Smooth muscle cell of bladder (primary cell): ENCODE data around the gene PCDHGA3. TPM values are rescaled to one million over a fixed set of nuclear protein-coding genes. Genes with fewer than 3 reads are reported as not detected.

Experiments used
- total RNA-seq: library from RNA; depleted of rRNA; stranded (reverse); fragments of >200 nt; gene quantifications from 2 replicates; pipeline ENCODE4 v1.2.3, GENCODE V29; 2014

Gene PCDHGA3
- total RNA-seq, 1 donor from 2014 or later, result 0.85 TPM

Other genes starting within 250 kb of the PCDHGA3 start
- gene PCDHB2, start 249.2 kb upstream of the PCDHGA3 start, total RNA-seq, result 1.6 and 1.8 TPM in 2 replicates
- gene PCDHB3, start 243.4 kb upstream of the PCDHGA3 start, total RNA-seq, result 0.55 and 0.57 TPM in 2 replicates
- gene PCDHB4, start 222.0 kb upstream of the PCDHGA3 start, total RNA-seq, result 0.09 and 0.14 TPM in 2 replicates
- 0.57 and 1.4 TPM in 2 replicates for gene PCDHB5, start 208.6 kb upstream of the PCDHGA3 start, total RNA-seq
- under 0.01 and 0.09 TPM in 2 replicates for gene PCDHB6, start 193.8 kb upstream of the PCDHGA3 start, total RNA-seq
- 0.18 and 0.71 TPM in 2 replicates for gene PCDHB7, start 171.2 kb upstream of the PCDHGA3 start, total RNA-seq
- gene PCDHB8, start 166.0 kb upstream of the PCDHGA3 start, total RNA-seq, result 0.09 and 0.43 TPM in 2 replicates
- gene PCDHB16, start 161.4 kb upstream of the PCDHGA3 start, total RNA-seq, result 0.18 and 0.85 TPM in 2 replicates
- 0.09 and 0.14 TPM in 2 replicates for gene PCDHB9, start 156.7 kb upstream of the PCDHGA3 start, total RNA-seq
- 0.28 and 0.71 TPM in 2 replicates for gene PCDHB10, start 151.5 kb upstream of the PCDHGA3 start, total RNA-seq
- 0.18 and 0.28 TPM in 2 replicates for gene PCDHB11, start 144.2 kb upstream of the PCDHGA3 start, total RNA-seq
- 0.09 and 0.43 TPM in 2 replicates for gene PCDHB12, start 135.1 kb upstream of the PCDHGA3 start, total RNA-seq
- gene PCDHB13, start 129.9 kb upstream of the PCDHGA3 start, total RNA-seq, result 0.28 TPM in 2 replicates
- 0.46 and 0.85 TPM in 2 replicates for gene PCDHB14, start 120.5 kb upstream of the PCDHGA3 start, total RNA-seq
- gene PCDHB15, start 98.4 kb upstream of the PCDHGA3 start, total RNA-seq, result 0.46 and 0.71 TPM in 2 replicates
- 0.14 and 0.18 TPM in 2 replicates for gene SLC25A2, start 39.8 kb upstream of the PCDHGA3 start, total RNA-seq
- gene TAF7, start 23.0 kb upstream of the PCDHGA3 start, total RNA-seq, result 75.2 and 97.5 TPM in 2 replicates
- 1.1 TPM in 2 replicates for gene PCDHGA1, start 13.3 kb upstream of the PCDHGA3 start, total RNA-seq
- 2.7 and 2.8 TPM in 2 replicates for gene PCDHGA2, start 5.1 kb upstream of the PCDHGA3 start, total RNA-seq
- gene PCDHGB1, start 6.3 kb downstream of the PCDHGA3 start, total RNA-seq, result 2.3 and 3.3 TPM in 2 replicates
- gene PCDHGA4, start 11.2 kb downstream of the PCDHGA3 start, total RNA-seq, result 3.3 and 4.5 TPM in 2 replicates
- 2.4 and 2.7 TPM in 2 replicates for gene PCDHGB2, start 16.2 kb downstream of the PCDHGA3 start, total RNA-seq
- gene PCDHGA5, start 20.3 kb downstream of the PCDHGA3 start, total RNA-seq, result 1.3 TPM in 2 replicates
- gene PCDHGB3, start 26.4 kb downstream of the PCDHGA3 start, total RNA-seq, result 5.3 and 5.4 TPM in 2 replicates
- 3.0 and 3.2 TPM in 2 replicates for gene PCDHGA6, start 30.1 kb downstream of the PCDHGA3 start, total RNA-seq
- gene PCDHGA7, start 38.9 kb downstream of the PCDHGA3 start, total RNA-seq, result 4.1 and 4.6 TPM in 2 replicates
- 26.9 and 27.5 TPM in 2 replicates for gene PCDHGB4, start 43.9 kb downstream of the PCDHGA3 start, total RNA-seq
- gene PCDHGA8, start 48.8 kb downstream of the PCDHGA3 start, total RNA-seq, result 3.0 and 3.3 TPM in 2 replicates
- 15.9 and 19.9 TPM in 2 replicates for gene PCDHGB5, start 54.1 kb downstream of the PCDHGA3 start, total RNA-seq
- gene PCDHGA9, start 58.9 kb downstream of the PCDHGA3 start, total RNA-seq, result 2.7 and 3.1 TPM in 2 replicates
- gene PCDHGB6, start 64.2 kb downstream of the PCDHGA3 start, total RNA-seq, result 2.7 and 3.1 TPM in 2 replicates
- 4.3 and 5.4 TPM in 2 replicates for gene PCDHGA10, start 69.2 kb downstream of the PCDHGA3 start, total RNA-seq
- gene PCDHGB7, start 73.8 kb downstream of the PCDHGA3 start, total RNA-seq, result 6.3 and 6.9 TPM in 2 replicates
- 6.4 and 8.5 TPM in 2 replicates for gene PCDHGA11, start 77.2 kb downstream of the PCDHGA3 start, total RNA-seq
- gene PCDHGA12, start 86.7 kb downstream of the PCDHGA3 start, total RNA-seq, result 9.1 and 11.7 TPM in 2 replicates
- 38.1 and 41.7 TPM in 2 replicates for gene PCDHGC3, start 132.1 kb downstream of the PCDHGA3 start, total RNA-seq
- gene PCDHGC4, start 141.2 kb downstream of the PCDHGA3 start, total RNA-seq, result 1.7 TPM in 2 replicates
- 1.3 and 2.6 TPM in 2 replicates for gene PCDHGC5, start 145.3 kb downstream of the PCDHGA3 start, total RNA-seq